Adrenal gland (tissue), 12 donors: ENCODE data around the gene SDK1. TPM values are rescaled to one million over a fixed set of nuclear protein-coding genes. Genes with fewer than 3 reads are reported as not detected.
A peak's percentile ranks its signal among the peaks of the same experiment; 100 is the strongest.

Experiments used
- DNase-seq, 7 donors: peaks; one replicate each; pipeline ENCODE4 v3.0.0-alpha.2; 2019 to 2020
- H3K27ac ChIP-seq, 5 donors: fragments of 200-600 bp; sonication (generic) in 4 of 5; 1 replicate in 3 of 5; 2 replicates in 2 of 5; pipeline versions ENCODE4 v1.5.1 to v1.8.0; 2016 to 2020; ENCODE audit warnings: mild to moderate bottlenecking in 1 of 5
- H3K27me3 ChIP-seq: fragments of 200-600 bp; 2 replicates; pipeline ENCODE4 v1.8.0; 2021
- H3K36me3 ChIP-seq, 2 donors: fragments of 200-600 bp; replicated peaks in 1 of 2; 1 replicate in 1 of 2; 2 replicates in 1 of 2; pipeline versions ENCODE4 v1.5.1 to v1.8.0; 2018 to 2022
- H3K4me1 ChIP-seq, 2 donors: fragments of 200-600 bp; replicated peaks in 1 of 2; 1 replicate in 1 of 2; 2 replicates in 1 of 2; pipeline versions ENCODE4 v1.5.1 to v1.8.0; 2018 to 2021
- H3K4me3 ChIP-seq, 4 donors: fragments of 200-600 bp; sonication (generic) in 3 of 4; one replicate each; pipeline ENCODE4 v1.5.1; 2016 to 2018
- H3K9me3 ChIP-seq, 3 donors: fragments of 200-600 bp; sonication (generic) in 1 of 3; replicated peaks in 1 of 3; 1 replicate in 2 of 3; 2 replicates in 1 of 3; pipeline versions ENCODE4 v1.5.1 to v1.8.0; 2016 to 2021
- POLR2A ChIP-seq, 2 donors: fragments of 450-650 bp; IDR thresholded peaks; one replicate each; pipeline ENCODE4 v1.6.1; 2017; ENCODE audit warnings: antibody characterized with exemption in 2 of 2, mild to moderate bottlenecking in 2 of 2, moderate library complexity in 1 of 2
- WGBS, 4 donors: extraction: QIAGEN DNeasy Blood & Tissue Kit in 2 of 4; methylation state at CpG; one replicate each; pipeline versions ENCODE4 v1.1.5 to v1.1.7; 2013 to 2017; 5-methylcytosine and 5-hydroxymethylcytosine counted together
- intact Hi-C, 2 donors: fragments of 100-400 bp; cut with DNase I; formaldehyde crosslinking; loops; one replicate each; pipeline versions ENCODE4 v1.14.1 to v1.15.0; 2022 to 2023
- polyA plus RNA-seq, 3 donors: library from polyadenylated mRNA; stranded (reverse); fragments of 200-250 nt in 2 of 3; fragments of 350-450 nt in 1 of 3; fragmentation: Illumina TruSeq in 1 of 3; extraction: RNeasy Lipid Tissue Mini Kit (QIAGEN cat#74804) in 1 of 3; gene quantifications; one replicate each; pipeline ENCODE4 v1.2.3, GENCODE V29; 2013 to 2014
- total RNA-seq, 9 donors: library from RNA; depleted of rRNA in 4 of 9; stranded (reverse); fragments of >200 nt in 4 of 9; fragments of 120-200 nt in 1 of 9; fragmentation: NEBNext Ultra II Directional in 1 of 9; extraction: Animal tissue kit (Norgen Biotek cat#: 25700) in 1 of 9; gene quantifications; one replicate each; pipeline versions ENCODE4 v1.1.0 to v1.2.4, GENCODE V29; 2013 to 2023
- TF ChIP-seq, protein P1 (sequence below), 6 experiments: fragments of 450-650 bp in 4 of 6; fragments of 200-600 bp in 2 of 6; sonication (generic) in 1 of 6; IDR thresholded peaks; 1 replicate in 5 of 6; 2 replicates in 1 of 6; pipeline versions ENCODE4 v1.5.1 to v1.8.0; 2016 to 2021; ENCODE audit warnings: antibody characterized with exemption in 6 of 6, mild to moderate bottlenecking in 2 of 6, moderate library complexity in 1 of 6
- donor health status: healthy with polysubstance abuse.
- donor health status: Bipolar disorder and iron deficiency.
- donor health status: DM: yes; HTN: yes; CAD: no.
- donor health status: DM: no; HTN: no; CAD: no.
- donor health status: DM: no; HTN: no; CAD: no.
- donor health status: DM: yes; HTN: yes; CAD: no.

Gene SDK1
- total and polyA plus RNA-seq, 12 donors: 0.50 to 3.6 (median 1.5) TPM

DNA sequence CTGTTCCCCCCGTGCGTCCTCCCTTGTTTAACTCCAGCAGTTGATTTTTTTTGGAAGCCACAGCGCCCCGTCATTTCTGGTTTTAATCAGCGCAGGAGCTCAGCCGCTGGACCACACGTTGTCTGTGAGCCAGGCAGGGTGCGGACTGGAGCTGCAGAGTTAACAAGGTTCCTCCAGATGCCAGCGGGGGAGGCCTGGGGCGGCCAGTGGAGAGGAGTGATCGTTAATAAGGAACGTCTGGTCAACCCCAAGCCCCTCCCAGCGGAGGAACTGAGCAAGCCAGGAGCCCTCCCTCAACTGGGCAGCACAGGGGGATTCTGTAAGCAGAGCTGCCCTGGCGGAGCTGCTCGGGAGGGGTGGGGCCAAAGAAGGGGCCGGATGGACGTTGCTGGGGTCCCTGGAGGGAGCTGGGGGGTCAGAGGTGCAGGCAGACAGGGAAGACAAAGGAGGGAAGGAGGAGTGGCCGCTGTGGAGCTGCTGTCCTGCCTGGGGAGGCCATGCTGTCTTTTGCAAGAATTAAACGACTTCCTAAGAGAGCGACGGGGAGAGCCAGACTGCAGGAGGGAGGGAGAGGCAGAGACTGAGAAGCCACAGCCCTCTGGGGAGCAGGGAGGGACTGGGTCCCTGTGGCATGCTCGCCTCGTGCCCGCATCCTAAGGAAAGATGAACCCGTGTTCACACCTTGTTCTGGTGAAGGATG lies 843.9 kb downstream of the SDK1 start:
- TF ChIP-seq, protein P1, sequence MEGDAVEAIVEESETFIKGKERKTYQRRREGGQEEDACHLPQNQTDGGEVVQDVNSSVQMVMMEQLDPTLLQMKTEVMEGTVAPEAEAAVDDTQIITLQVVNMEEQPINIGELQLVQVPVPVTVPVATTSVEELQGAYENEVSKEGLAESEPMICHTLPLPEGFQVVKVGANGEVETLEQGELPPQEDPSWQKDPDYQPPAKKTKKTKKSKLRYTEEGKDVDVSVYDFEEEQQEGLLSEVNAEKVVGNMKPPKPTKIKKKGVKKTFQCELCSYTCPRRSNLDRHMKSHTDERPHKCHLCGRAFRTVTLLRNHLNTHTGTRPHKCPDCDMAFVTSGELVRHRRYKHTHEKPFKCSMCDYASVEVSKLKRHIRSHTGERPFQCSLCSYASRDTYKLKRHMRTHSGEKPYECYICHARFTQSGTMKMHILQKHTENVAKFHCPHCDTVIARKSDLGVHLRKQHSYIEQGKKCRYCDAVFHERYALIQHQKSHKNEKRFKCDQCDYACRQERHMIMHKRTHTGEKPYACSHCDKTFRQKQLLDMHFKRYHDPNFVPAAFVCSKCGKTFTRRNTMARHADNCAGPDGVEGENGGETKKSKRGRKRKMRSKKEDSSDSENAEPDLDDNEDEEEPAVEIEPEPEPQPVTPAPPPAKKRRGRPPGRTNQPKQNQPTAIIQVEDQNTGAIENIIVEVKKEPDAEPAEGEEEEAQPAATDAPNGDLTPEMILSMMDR (IDR thresholded peaks at IDR 0.05): no peak
- TF ChIP-seq POLR2A (IDR thresholded peaks at IDR 0.05): no peak
- 15 to 27% (median 17%) methylated on average over 17 to 25 of the region's 25 CpGs for WGBS, 4 donors
- H3K4me3 ChIP-seq: peak overlapping the region in 1 of 4 donors; percentile 11

DNA sequence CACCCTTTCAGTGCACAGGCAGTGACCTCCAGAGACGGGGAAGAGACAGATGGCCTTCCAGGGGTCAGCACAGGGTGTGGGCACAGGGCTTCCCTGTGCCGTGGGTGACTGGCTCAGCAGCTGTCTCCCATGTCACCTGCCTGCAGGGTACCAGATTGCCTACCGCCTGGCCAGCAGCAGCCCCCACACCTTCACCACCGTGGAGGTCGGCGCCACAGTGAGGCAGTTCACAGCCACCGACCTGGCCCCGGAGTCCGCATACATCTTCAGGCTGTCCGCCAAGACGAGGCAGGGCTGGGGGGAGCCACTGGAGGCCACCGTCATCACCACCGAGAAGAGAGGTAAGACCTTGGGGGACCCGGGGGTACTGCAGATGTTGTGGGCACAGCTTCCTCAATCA lies 844.5 kb downstream of the SDK1 start:
- Histone ChIP-seq H3K9me3 (no peaks in the 10 kb centered on the region), H3K27ac (no peak overlapping the region), H3K4me3 (no peak overlapping the region), H3K27me3 (no peaks in the 10 kb centered on the region), H3K4me1 (no peaks in the 10 kb centered on the region), H3K36me3 (no peaks in the 10 kb centered on the region)
- DNase-seq: no peak
- TF ChIP-seq POLR2A (IDR thresholded peaks at IDR 0.05): no peak
- TF ChIP-seq, protein P1 (IDR thresholded peaks at IDR 0.05): no peak
- 73 to 77% (median 76%) methylated on average over 2 to 14 of the region's 14 CpGs; no CpG with 5 or more reads in 1 of the 4 donors for WGBS, 4 donors
- intact Hi-C loops: no loop called here

More for the DNA sequence above, 843.9 kb downstream of the SDK1 start:
- Histone ChIP-seq H3K27me3 (no peaks in the 10 kb centered on the region), H3K27ac (no peak overlapping the region), H3K4me1 (no peaks in the 10 kb centered on the region), H3K36me3 (no peaks in the 10 kb centered on the region), H3K9me3 (no peaks in the 10 kb centered on the region)
- peak in 3 of 7 donors; percentile 20 to 67 (median 26) for DNase-seq
- intact Hi-C loops: no loop called here

DNA sequence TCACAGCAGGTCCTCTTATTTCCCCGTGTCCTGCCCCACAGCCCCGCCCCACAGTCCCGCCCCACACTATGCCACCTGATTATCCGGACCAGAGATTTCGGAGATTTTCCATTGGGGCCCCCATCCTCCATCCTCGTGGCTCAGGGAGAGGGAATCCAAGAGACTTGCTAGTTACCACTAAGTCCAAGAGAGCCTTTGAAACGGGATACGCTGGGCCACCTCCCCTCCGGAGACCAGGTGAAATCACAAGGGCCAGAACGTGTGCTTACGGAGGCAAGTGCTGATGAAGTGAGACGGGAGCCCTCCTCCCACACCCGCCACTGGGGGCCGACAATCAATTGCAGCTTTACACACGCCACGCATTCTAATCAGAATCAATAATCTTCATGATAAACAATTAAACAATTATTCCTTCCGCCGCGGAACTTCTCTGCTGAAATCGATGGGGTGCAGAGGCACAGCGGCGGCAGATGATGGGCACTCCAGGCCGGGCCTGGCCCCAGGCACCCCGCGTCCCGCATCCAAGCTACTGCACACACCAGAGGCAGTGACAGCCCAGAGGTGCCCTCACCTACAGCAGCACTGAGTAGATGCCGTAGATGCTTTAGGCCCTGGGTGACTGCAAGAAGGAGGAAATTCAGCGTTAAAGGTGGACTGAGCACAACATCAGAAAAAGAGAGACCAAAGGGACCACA lies 847.0 kb downstream of the SDK1 start:
- intact Hi-C loops: no loop called here

DNA sequence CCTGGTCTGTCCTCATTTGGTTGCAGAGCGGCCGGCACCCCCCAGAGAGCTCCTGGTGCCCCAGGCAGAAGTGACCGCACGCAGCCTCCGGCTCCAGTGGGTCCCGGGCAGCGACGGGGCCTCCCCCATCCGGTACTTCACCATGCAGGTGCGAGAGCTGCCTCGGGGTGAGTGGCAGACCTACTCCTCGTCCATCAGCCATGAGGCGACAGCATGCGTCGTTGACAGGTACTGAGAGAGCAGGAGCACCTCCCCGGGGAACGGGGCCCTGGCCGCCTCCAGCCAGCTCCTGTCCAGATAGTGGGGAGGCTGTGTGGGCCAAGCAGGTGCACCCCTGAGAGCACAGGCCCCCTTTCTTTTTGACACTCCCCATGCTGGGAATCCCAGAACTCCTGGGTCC lies 848.2 kb downstream of the SDK1 start:
- no peak for TF ChIP-seq POLR2A (IDR thresholded peaks at IDR 0.05)
- TF ChIP-seq, protein P1 (IDR thresholded peaks at IDR 0.05): no peak
- Histone ChIP-seq H3K36me3 (no peaks in the 10 kb centered on the region), H3K27ac (no peak overlapping the region), H3K27me3 (no peaks in the 10 kb centered on the region), H3K9me3 (no peaks in the 10 kb centered on the region), H3K4me3 (no peak overlapping the region), H3K4me1 (no peaks in the 10 kb centered on the region)
- no peak for DNase-seq
- 81 to 100% (median 83%) methylated on average over 2 to 18 of the region's 18 CpGs; no CpG with 5 or more reads in 1 of the 4 donors for WGBS, 4 donors
- intact Hi-C loops: no loop called here

More for the DNA sequence above, 847.0 kb downstream of the SDK1 start:
- no peaks in the 10 kb centered on the region for H3K36me3 ChIP-seq
- no peaks in the 10 kb centered on the region for H3K27me3 ChIP-seq
- no peak overlapping the region for H3K27ac ChIP-seq
- no peak overlapping the region for H3K4me3 ChIP-seq
- WGBS, 4 donors: 81 to 85% (median 84%) methylated on average over 26 to 28 of the region's 28 CpGs
- no peaks in the 10 kb centered on the region for H3K4me1 ChIP-seq
- no peak for TF ChIP-seq POLR2A (IDR thresholded peaks at IDR 0.05)
- TF ChIP-seq, protein P1 (IDR thresholded peaks at IDR 0.05): no peak
- no peaks in the 10 kb centered on the region for H3K9me3 ChIP-seq
- DNase-seq: no peak
